Esophagus muscularis mucosa (tissue), 4 donors: ENCODE measurements around the gene UGT1A1. TPM values are rescaled to one million over a fixed set of nuclear protein-coding genes. Genes with fewer than 3 reads are reported as not detected.
"Not testable (repeated sequence)": the region's sequence is repeated elsewhere in the genome, so short reads cannot be mapped to it uniquely, and the experiment has no call there.

Experiments used
- DNase-seq: peaks from one replicate; pipeline ENCODE4 v3.0.0-alpha.2; 2017; ENCODE audit errors: extremely low spot score
- H3K27ac ChIP-seq, 4 donors: fragments of 200-600 bp; sonication (generic); replicated peaks in 1 of 4; 1 replicate in 3 of 4; 2 replicates in 1 of 4; pipeline ENCODE4 v1.5.1; 2016 to 2019; ENCODE audit warnings: mild to moderate bottlenecking in 1 of 4
- H3K27me3 ChIP-seq, 4 donors: fragments of 200-600 bp; sonication (generic); one replicate each; pipeline versions ENCODE4 v1.5.1 to v1.6.0; 2016 to 2019
- H3K36me3 ChIP-seq, 4 donors: fragments of 200-600 bp; sonication (generic); one replicate each; pipeline ENCODE4 v1.5.1; 2016 to 2019
- H3K4me1 ChIP-seq, 4 donors: fragments of 200-600 bp; sonication (generic); one replicate each; pipeline ENCODE4 v1.5.1; 2016 to 2019
- H3K4me3 ChIP-seq, 4 donors: fragments of 200-600 bp; sonication (generic); 1 replicate in 2 of 4; 2 replicates in 2 of 4; pipeline ENCODE4 v1.5.1; 2016 to 2019; ENCODE audit warnings: mild to moderate bottlenecking in 4 of 4, moderate library complexity in 1 of 4
- H3K9me3 ChIP-seq, 4 donors: fragments of 200-600 bp; sonication (generic); 1 replicate in 3 of 4; 2 replicates in 1 of 4; pipeline ENCODE4 v1.5.1; 2016 to 2019
- EP300 ChIP-seq: sonication (generic); formaldehyde crosslinking; IDR thresholded peaks from one replicate; pipeline ENCODE4 v1.6.1; 2017; ENCODE audit warnings: antibody characterized with exemption
- POLR2A ChIP-seq: fragments of 450-650 bp; IDR thresholded peaks from one replicate; pipeline ENCODE4 v1.6.1; 2017; ENCODE audit warnings: antibody characterized with exemption, moderate library complexity, mild to moderate bottlenecking, low read depth
- POLR2AphosphoS5 ChIP-seq, 2 donors: sonication (generic); formaldehyde crosslinking; IDR thresholded peaks; one replicate each; pipeline ENCODE4 v1.6.1; 2017; ENCODE audit warnings: antibody characterized with exemption in 2 of 2
- whole genome bisulfite sequencing: methylation state at CpG from one replicate; pipeline ENCODE4 v1.1.5; 2018; 5-methylcytosine and 5-hydroxymethylcytosine counted together
- intact Hi-C: fragments of 100-400 bp; cut with DNase I; formaldehyde crosslinking; loops from one replicate; pipeline ENCODE4 v1.15.1; 2023
- total RNA-seq, 4 donors: library from RNA; depleted of rRNA; stranded (reverse); fragments of >200 nt; gene quantifications; one replicate each; pipeline versions ENCODE4 v1.1.0 to v1.2.1, GENCODE V29; 2016
- TF ChIP-seq, protein P1 (sequence below), 3 experiments: fragments of 200-600 bp in 2 of 3; fragments of 450-650 bp in 1 of 3; sonication (generic) in 2 of 3; IDR thresholded peaks; one replicate each; pipeline ENCODE4 v1.5.1; 2017 to 2019; ENCODE audit warnings: antibody characterized with exemption in 3 of 3, mild to moderate bottlenecking in 2 of 3, moderate library complexity in 1 of 3

UGT1A1 gene
- total RNA-seq, 4 donors from 2014 or later = not detected

DNA sequence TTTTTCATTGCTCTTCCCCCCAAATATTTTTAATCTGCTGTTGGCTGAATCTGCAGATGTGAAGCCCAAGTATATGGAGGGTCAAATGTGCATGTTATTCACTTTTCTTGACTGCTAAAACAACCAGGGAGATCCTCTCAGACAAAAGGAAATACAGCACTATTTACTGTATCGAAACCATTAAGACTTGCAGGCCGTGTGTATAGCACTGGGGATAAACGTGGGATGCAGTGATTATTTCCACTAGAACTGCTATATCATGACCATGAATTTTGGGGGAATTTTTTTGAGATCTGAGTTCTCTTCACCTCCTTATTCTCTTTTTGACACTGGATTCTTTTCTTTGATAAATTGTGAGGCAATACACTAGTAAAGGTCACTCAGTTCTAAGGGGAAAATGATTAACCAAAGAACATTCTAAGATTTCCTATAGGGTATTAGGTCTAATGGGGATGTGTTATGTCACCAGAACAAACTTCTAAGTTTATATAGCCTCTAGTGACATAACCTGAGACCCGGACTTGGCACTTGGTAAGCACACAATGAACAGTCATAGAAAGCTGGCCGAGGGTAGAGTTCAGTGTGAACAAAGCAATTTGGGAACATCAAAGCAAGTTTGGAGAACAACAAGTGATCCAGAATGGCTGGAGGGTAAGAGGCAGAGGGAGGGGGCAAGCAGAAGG lies 14.9 kb upstream of the UGT1A1 start:
- Histone ChIP-seq H3K27me3 (peaks cover 0 to 3% (median 0%) of the 10 kb centered on the region in 4 donors), H3K4me1 (no peaks in the 10 kb centered on the region), H3K27ac (no peak overlapping the region), H3K9me3 (no peaks in the 10 kb centered on the region), H3K4me3 (no peak overlapping the region), H3K36me3 (no peaks in the 10 kb centered on the region)
- DNase-seq = no peak
- TF ChIP-seq EP300 = no peak
- TF ChIP-seq, protein P1, sequence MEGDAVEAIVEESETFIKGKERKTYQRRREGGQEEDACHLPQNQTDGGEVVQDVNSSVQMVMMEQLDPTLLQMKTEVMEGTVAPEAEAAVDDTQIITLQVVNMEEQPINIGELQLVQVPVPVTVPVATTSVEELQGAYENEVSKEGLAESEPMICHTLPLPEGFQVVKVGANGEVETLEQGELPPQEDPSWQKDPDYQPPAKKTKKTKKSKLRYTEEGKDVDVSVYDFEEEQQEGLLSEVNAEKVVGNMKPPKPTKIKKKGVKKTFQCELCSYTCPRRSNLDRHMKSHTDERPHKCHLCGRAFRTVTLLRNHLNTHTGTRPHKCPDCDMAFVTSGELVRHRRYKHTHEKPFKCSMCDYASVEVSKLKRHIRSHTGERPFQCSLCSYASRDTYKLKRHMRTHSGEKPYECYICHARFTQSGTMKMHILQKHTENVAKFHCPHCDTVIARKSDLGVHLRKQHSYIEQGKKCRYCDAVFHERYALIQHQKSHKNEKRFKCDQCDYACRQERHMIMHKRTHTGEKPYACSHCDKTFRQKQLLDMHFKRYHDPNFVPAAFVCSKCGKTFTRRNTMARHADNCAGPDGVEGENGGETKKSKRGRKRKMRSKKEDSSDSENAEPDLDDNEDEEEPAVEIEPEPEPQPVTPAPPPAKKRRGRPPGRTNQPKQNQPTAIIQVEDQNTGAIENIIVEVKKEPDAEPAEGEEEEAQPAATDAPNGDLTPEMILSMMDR (IDR thresholded peaks at IDR 0.05) = no peak
- no peak for TF ChIP-seq POLR2A
- no peak for TF ChIP-seq POLR2AphosphoS5 (IDR thresholded peaks at IDR 0.05)
- WGBS = 76% methylated on average over 5 of the region's 5 CpGs
- intact Hi-C loops = no loop called here

GRCh38 chr2:233745838-233746237 lies 14.2 kb upstream of the UGT1A1 start:
- H3K36me3 ChIP-seq, H3K9me3 ChIP-seq, DNase-seq, H3K4me1 ChIP-seq, H3K27me3 ChIP-seq, H3K27ac ChIP-seq, intact Hi-C loops, H3K4me3 ChIP-seq: not testable (repeated sequence)
- 64% methylated on average over 2 of the region's 2 CpGs for WGBS

DNA sequence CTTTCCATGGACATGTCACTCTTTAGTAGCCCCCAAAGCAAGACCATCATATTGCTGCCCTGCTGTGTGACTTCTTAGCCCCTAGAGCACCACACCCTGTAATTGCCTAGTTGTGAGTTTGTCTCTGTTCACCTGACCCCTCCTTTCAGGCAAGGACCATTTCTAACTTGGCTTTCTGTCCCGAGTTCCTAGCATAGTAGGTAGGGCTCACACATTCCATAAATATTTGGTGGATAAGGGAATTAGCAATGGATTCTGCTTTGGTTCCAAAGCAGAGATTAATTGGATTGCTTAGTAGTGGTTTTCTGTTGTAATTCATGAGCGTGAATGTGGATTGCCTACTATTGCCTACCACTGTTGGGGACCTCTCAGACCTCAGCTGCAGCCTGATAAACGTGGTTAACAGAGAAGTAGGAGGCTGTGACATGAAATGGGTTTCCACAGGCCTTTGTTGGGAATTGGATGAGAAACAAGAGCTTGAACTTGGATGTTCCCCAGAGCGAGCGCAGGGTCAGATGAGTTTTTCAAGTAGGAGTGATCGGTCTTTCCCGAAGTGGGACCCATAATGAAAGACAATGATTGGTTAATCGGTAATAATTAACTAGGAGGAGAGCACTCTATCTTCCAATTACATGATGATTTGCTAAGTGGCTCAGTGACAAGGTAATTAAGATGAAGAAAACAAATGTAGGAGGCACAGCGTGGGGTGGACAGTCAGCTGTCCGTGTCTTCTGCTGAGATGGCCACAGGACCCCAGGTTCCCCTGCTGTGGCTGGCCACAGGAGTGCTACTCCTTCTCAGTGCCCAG lies 13.4 kb upstream of the UGT1A1 start:
- DNase-seq = no peak
- WGBS = 77% methylated on average over 10 of the region's 10 CpGs
- H3K27me3 ChIP-seq = peaks cover 0 to 3% (median 0%) of the 10 kb centered on the region in 4 donors
- no peak overlapping the region for H3K4me3 ChIP-seq
- intact Hi-C loops = no loop called here
- H3K27ac ChIP-seq = no peak overlapping the region
- TF ChIP-seq, protein P1 (IDR thresholded peaks at IDR 0.05) = no peak
- TF ChIP-seq EP300 (no peak), POLR2A (no peak), POLR2AphosphoS5 (IDR thresholded peaks at IDR 0.05) (no peak)
- H3K36me3 ChIP-seq = no peaks in the 10 kb centered on the region
- no peaks in the 10 kb centered on the region for H3K9me3 ChIP-seq
- H3K4me1 ChIP-seq = no peaks in the 10 kb centered on the region

GRCh38 chr2:233747283-233747544 lies 12.9 kb upstream of the UGT1A1 start:
- intact Hi-C loops = no loop called here
- H3K36me3 ChIP-seq = no peaks in the 10 kb centered on the region
- DNase-seq = no peak

GRCh38 chr2:233750689-233751088 lies 9.4 kb upstream of the UGT1A1 start:
- H3K4me3 ChIP-seq, DNase-seq, H3K4me1 ChIP-seq, H3K27ac ChIP-seq, intact Hi-C loops, H3K27me3 ChIP-seq, H3K36me3 ChIP-seq, H3K9me3 ChIP-seq: not testable (repeated sequence)
- WGBS = 80% methylated on average over 2 of the region's 2 CpGs

More at GRCh38 chr2:233747283-233747544, 12.9 kb upstream of the UGT1A1 start:
- H3K4me1 ChIP-seq = no peaks in the 10 kb centered on the region
- 86% methylated on average over 4 of the region's 6 CpGs for WGBS
- peaks cover 0 to 3% (median 0%) of the 10 kb centered on the region in 4 donors for H3K27me3 ChIP-seq
- H3K4me3 ChIP-seq = no peak overlapping the region
- H3K9me3 ChIP-seq = no peaks in the 10 kb centered on the region
- no peak overlapping the region for H3K27ac ChIP-seq
- TF ChIP-seq POLR2AphosphoS5 (IDR thresholded peaks at IDR 0.05) = no peak
- TF ChIP-seq, protein P1 (IDR thresholded peaks at IDR 0.05) = no peak
- TF ChIP-seq POLR2A = no peak
- TF ChIP-seq EP300 = no peak

DNA sequence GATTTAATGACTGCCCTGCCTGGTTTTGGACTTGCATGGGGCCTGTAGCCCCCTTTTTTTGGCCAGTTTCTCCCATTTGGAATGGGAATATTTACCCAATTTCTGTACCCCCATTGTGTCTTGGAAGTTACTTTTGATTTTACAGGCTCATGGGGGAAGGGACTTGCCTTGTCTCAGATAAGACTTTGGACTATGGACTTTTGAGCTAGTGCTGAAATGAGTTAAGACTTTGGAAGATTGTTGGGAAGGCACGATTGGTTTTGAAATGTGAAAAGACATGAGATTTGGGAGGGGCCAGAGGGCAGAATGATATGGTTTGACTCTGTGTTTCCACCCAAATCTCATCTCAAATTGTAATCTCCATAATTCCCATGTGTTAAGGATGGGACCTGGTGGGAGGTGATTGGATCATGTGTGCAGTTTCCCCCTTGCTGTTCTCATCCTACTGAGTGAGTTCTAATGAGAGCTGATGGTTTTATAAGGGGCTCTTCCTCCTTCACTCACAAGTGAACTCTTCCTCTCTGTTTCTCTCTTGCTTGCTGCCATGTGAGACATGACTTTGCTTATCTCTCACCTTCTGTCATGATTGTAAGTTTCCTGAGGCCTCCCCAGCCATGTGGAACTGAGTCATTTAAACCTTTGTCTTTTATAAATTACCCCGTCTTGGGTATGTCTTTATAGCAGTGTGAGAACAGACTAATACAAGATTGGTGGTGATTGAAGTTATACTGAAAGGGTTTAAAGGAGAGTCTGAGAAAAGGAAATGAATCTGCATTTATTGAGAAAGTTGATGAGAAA lies 8.7 kb upstream of the UGT1A1 start:
- H3K4me3 ChIP-seq, DNase-seq, H3K27ac ChIP-seq, H3K4me1 ChIP-seq, H3K9me3 ChIP-seq, H3K27me3 ChIP-seq, H3K36me3 ChIP-seq, intact Hi-C loops: not testable (repeated sequence)
- WGBS = 75% methylated on average over 2 of the region's 2 CpGs
